Measurements from ENCODE around the gene EIF5.

EIF5 gene

GRCh38 chr14:103370087-103370486 is 36.0 kb downstream of the EIF5 start:
- DNase-seq (ENCODE audit: low read depth, low spot score): no peak

- no peak for DNase-seq (ENCODE audit: low read depth, low spot score)
These were observed 38.0 kb downstream of the EIF5 start for GRCh38 chr14:103372017-103372416.

GRCh38 chr14:103372552-103373304 is 38.7 kb downstream of the EIF5 start:
- DNase-seq (ENCODE audit: low read depth, low spot score): peak; percentile 22

GRCh38 chr14:103374121-103374520 is 40.1 kb downstream of the EIF5 start:
- no peak for DNase-seq (ENCODE audit: low read depth, low spot score)

GRCh38 chr14:103377522-103378037 is 43.5 kb downstream of the EIF5 start:
- no peak for DNase-seq (ENCODE audit: low read depth, low spot score)

GRCh38 chr14:103378038-103378854 is 44.2 kb downstream of the EIF5 start:
- DNase-seq (ENCODE audit: low read depth, low spot score): no peak

GRCh38 chr14:103380719-103381377 is 46.8 kb downstream of the EIF5 start:
- DNase-seq (ENCODE audit: low read depth, low spot score): no peak

GRCh38 chr14:103382376-103382775 is 48.3 kb downstream of the EIF5 start:
- no peak for DNase-seq (ENCODE audit: low read depth, low spot score)

- no peak for DNase-seq (ENCODE audit: low read depth, low spot score)
These were observed 50.6 kb downstream of the EIF5 start for GRCh38 chr14:103384450-103385151.

GRCh38 chr14:103385152-103385928 is 51.3 kb downstream of the EIF5 start, which contains the start of gene MARK3:
MARK3 (plus strand) TSS chr14:103385415; CDS start chr14:103386030, 615 bp downstream.
- DNase-seq (ENCODE audit: low read depth, low spot score): peak; percentile 82

GRCh38 chr14:103385929-103386712 is 52.1 kb downstream of the EIF5 start:
- DNase-seq (ENCODE audit: low read depth, low spot score): no peak

- no peak for DNase-seq (ENCODE audit: low read depth, low spot score)
These were observed 52.8 kb downstream of the EIF5 start for GRCh38 chr14:103386713-103387329.

GRCh38 chr14:103388664-103389063 is 54.6 kb downstream of the EIF5 start:
- DNase-seq (ENCODE audit: low read depth, low spot score): no peak

GRCh38 chr14:103390605-103391004 is 56.6 kb downstream of the EIF5 start:
- DNase-seq (ENCODE audit: low read depth, low spot score): no peak

GRCh38 chr14:103391048-103391447 is 57.0 kb downstream of the EIF5 start:
- peak; percentile 61 for DNase-seq (ENCODE audit: low read depth, low spot score)

- no peak for DNase-seq (ENCODE audit: low read depth, low spot score)
These were observed 58.1 kb downstream of the EIF5 start for GRCh38 chr14:103392106-103392505.

- DNase-seq (ENCODE audit: low read depth, low spot score): no peak
These were observed 58.5 kb downstream of the EIF5 start for GRCh38 chr14:103392572-103392971.

- no peak for DNase-seq (ENCODE audit: low read depth, low spot score)
These were observed 59.0 kb downstream of the EIF5 start for GRCh38 chr14:103393070-103393469.

Measured in brain pericyte (primary cell).